ENCODE data around the gene PEAR1. TPM values are rescaled to one million over a fixed set of nuclear protein-coding genes. Genes with fewer than 3 reads are reported as not detected.

Gene PEAR1
- total RNA-seq, 1 donor from 2014 or later = 0.29 TPM

DNA sequence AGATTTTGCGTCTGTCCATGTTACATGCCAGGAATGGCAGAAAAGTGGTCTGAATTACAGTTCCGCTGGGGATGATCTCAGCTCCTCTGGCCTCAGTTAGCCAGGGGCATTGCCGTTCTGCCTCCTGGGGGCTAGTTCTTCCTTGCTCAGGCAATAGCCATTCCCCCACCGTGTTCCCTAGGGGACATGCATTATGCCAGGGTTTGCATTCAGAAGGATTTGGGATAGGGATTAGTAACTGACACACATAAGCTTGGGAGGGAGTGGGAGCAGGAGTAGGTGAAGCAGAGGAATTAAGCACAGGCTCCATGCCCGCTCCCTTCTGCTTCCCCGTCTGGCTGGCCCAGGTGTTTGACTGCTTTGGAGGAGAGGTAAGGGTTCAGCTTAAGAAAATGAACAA, 39.6 kb downstream of the PEAR1 start:
- intact Hi-C loops (cut with micrococcal nuclease) = no loop called here

DNA sequence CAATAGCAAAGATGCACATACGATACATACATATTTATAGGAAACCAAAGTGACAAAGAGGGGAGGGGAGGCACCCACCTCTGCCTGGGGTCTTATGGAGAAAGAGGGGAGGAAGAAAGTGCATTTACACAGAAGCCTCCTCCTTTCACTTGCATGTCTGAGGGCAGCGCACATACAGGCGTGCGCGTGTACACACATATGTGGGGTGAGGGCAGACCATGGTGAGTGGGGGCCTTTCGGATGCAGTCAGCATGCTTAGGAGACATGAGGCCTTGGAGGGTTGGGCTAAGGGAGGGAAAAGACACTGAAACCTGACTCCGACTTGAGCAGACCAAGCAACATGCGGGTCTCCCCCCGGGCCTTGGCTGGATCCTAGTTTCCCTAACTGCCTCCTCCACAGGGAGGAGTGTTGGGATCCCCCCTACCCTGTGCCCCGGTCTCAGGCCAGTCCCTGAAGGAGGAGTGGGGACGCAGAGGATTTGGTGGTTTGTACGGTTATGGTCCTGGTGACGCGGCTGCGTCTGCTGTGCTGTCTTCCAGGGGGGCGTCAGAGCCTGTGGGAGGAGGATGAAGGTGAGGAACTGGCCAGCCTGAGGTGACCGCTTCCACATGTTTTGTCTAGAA, 42.1 kb downstream of the PEAR1 start:
- intact Hi-C loops (cut with micrococcal nuclease) = no loop called here

DNA sequence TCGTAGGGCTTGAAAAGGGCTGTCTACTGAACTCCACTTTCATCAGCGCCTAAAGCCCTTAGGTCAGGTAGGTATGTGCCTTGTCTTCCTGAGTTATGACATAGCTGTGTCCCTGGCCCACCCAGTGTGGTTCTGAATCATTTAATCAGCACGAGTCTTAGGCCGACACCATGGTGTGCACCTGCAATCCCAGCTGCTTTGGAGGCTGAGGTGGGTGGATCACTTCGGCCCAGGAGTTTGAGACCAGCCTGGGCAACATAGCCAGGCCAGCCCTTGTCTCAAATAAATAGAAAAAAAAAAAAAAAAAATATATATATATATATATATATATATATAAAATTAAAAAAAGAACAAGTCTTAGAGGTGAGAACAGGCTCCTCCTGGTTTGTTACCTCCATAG, 42.7 kb downstream of the PEAR1 start:
- intact Hi-C loops (cut with micrococcal nuclease) = no loop called here

DNA sequence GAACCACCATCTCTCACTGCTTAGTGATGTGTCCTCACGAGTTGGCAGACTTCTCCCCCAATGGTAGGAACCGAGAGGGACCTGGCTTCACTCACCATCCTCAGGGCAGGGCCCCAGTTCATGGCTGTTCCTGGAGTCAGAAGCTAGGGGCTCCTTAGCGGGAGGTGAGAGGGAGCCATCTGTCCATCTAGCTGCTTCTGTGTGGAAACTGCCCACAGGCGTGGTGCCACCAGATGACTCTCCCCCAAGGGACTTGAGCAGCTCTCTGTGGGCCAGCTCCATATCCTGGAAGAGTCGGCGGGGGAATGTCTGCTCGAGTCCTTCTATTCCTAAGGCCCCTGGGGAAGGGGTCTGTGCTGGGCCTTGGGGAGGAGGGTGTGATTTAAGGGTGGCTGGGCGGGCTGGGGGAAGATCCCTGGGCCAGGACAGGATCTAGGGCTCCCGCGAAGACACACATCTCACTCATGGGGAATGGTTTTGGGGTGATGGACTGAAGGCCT, 43.3 kb downstream of the PEAR1 start:
- intact Hi-C loops (cut with micrococcal nuclease) = no loop called here

DNA sequence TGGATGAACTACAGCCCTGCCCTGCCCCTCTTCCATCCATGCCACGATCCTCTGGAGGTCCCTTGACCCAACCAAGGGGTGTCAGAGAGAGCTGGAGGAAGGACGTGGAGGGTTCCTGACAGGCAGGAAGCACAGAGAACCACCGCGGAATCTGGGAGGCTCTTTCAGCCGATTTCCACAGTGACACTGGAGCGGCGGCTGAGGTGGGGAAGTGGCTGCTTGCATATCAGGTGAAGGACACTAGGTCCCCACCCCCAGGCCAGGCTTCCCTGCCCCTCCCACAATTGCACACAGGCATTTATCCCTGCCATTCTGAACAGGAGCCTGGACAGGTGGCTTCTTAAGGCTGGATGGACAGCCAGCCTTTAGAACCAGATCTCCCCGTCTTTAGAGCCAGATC, 44.4 kb downstream of the PEAR1 start:
- intact Hi-C loops (cut with micrococcal nuclease) = no loop called here

DNA sequence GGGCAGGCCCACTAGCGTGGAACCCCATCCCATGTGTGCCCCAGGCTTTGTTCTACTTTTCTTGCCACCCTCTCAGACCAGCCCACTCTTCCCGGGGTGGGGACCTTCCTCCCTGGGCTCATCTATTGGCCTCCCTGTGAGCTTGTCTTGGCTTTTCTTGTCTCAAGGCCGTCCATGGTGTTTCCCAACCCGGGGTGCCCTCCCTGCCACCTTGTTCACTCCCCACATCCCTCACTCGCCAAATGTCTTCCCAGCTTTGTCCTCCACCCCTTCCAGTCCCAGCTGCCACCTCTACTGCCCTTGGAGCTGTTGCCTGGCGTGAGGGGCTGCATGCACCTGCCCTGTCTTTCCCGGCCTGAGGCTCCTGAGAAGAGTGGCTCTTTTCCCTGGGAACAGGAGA, 45.3 kb downstream of the PEAR1 start:
- intact Hi-C loops (cut with micrococcal nuclease) = no loop called here

DNA sequence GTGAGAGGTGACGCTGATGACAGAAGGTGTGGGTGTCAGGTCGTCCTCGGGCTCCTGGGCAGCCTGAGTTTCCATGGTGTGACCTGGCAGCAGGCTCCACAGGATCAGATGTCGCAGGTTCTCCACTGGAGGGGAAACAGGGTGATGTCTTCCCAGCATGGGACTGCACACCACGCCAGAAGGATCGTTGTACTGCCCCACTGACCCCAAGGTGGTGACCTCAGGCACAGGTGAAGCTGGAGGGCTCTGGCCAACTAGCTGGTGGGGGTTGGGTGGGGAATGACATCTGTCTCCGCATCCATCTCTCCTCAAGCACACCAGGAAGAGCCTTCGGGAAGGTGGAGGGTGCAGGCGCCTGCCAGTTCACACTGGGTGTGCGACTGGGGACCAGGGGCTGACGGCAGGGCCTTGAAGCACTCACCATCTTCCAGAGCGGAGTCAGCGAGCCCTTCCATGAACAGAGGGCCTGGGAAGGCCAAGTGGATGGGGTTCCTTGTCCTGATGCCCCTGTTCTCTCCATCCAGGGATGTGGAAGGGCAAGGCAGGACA, 46.3 kb downstream of the PEAR1 start:
- intact Hi-C loops (cut with micrococcal nuclease) = no loop called here

DNA sequence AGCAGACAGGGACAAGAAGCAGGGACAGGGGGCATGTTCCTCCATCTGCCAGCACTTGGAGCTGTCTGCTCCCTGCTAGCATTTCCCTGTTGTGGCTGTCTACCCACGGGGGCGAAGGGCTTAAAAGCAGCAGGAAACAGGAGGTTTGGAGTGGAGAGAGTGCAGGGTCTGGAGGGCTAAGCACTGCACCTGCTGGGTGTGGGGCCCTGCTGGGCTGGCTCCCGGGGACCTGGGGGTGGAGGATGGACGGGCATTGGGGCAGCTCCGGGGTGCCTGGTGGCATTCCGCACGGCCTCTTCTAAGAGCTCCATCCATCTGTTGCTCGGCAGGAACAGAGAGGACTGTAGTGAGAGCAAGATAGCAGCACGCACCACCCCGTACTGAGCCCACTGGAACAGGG, 48.2 kb downstream of the PEAR1 start:
- intact Hi-C loops (cut with micrococcal nuclease) = no loop called here

DNA sequence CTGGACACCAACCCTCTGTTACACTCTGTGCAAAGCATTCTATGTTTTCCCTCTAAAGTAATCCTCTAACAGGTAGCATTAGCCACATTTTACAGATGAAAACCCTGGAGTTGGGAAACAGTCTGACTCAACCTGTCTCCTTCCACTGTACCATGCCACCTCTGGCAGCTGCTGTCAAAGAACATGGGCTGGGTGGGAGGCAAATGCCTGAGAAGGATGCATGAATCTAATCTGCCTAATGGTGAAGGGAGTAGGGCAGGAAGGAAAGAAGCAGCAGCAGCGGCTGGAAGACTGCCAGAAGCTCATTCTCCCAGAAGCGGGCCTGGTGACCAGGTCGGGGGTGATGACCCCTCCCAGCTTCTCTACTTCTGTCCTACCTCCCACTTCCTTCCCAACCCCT, 48.7 kb downstream of the PEAR1 start:
- intact Hi-C loops (cut with micrococcal nuclease) = no loop called here

DNA sequence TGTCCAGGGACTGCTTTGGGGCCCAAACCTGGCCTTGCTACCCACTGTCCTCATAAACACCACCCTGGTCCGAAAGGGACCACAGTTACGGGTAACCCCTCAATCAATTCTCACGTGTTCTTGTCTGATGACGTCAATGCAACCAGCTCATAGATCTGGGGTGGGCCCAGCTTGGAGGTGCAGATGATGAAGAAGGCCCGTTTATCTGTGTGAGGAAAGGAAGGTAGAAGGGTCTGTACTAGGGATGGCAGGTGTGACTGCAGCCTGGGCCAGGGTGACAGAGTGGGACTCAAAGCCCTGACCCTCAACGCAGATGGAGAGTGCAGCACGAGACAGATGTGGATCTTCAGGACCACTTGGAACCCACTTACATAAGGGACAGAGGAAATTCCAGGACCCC, 49.1 kb downstream of the PEAR1 start:
- intact Hi-C loops (cut with micrococcal nuclease) = no loop called here

DNA sequence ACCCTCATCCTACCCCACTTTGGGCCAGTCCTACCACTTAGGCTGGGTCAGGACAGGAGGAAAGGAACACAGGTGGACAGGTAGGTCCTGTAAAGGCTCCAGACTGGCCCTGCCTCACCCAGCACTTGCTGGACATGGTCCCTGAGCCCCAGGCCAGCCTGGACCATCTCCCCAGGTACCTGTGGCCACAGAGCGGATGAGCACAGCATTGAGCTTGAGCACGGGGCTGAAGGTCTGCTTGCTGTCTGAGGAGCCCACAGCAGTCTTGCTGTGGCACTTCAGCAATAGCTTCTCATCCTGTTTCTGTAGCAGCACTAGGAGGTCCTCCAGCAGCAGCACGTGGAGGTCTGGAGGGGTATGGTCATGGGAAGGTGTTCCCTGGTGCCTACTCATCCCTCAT, 50.2 kb downstream of the PEAR1 start:
- intact Hi-C loops (cut with micrococcal nuclease) = no loop called here

DNA sequence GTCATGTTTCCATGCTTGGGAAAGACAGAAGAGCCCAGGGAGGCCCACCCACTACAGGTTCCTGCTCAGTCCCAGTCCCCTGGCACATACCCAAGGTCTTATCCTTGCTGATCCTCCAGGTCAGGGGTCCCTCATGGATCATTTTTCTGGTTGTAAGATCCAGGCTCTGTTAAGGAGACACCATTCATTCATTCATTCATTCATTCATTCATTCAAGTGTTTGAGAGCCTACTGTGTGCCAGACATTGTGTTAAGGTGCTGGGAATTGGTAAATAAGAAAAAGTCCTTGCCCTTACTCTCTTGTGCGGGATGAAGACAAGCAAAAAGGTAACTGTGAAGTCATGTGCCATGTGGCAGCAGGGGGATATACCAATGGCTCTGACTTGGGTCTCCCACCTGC, 50.8 kb downstream of the PEAR1 start:
- intact Hi-C loops (cut with micrococcal nuclease) = no loop called here

DNA sequence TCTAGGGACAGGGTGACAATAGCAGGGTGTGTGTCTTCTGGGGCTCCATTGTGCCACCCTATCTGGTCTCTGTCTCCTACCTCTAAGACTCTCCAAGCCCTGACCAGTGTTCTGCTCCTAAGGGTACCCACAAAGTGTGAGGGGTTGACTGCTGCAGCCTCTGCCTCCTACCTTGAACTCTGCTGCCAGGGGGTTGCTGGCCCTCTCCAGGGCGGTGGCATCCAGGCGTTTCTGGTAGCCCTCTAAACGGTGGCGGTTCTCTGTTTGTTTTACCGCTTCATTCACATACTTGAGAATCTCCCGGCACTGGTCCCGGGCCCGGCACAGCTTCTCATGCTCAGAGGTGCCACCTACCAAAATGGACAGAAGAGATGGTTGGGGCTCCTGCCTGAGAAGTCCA, 51.3 kb downstream of the PEAR1 start:
- intact Hi-C loops (cut with micrococcal nuclease) = no loop called here

DNA sequence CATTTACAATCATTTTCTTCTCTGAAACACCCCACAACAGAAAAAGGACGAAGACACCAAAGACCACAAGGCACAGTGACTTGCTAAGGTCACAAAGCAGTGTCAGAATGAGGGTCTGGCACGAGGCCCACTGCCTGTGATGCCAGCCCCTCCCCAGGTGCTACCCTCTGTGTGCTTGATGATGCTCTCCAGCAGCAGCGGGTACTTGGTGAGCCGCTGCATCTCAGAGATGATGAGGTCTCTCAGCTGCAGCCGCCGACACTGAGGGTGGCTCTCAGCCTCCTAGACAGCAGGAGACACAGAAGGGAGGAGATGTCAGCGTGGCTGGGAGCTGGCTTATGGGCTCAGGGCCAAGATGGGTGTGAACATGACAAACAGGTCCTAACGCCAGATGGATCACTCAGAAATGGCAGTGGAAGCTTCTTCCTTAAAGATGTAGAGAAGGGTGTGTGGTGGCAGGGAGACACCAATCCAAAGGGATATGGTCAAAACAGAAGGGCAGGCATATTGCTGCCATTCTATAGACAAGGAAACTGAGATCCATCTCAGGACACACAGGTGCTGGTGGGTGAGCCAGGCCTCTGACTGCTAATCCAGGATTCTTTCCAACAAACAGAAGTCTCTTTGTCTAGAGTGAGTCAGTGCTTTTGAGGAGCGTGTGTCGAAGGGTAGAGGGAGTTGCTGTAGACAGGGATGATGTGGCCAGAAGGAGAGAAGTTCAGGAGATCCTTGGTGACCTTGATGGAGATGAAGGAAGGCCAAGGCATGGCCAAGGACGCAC, 52.6 kb downstream of the PEAR1 start:
- intact Hi-C loops (cut with micrococcal nuclease) = no loop called here

DNA sequence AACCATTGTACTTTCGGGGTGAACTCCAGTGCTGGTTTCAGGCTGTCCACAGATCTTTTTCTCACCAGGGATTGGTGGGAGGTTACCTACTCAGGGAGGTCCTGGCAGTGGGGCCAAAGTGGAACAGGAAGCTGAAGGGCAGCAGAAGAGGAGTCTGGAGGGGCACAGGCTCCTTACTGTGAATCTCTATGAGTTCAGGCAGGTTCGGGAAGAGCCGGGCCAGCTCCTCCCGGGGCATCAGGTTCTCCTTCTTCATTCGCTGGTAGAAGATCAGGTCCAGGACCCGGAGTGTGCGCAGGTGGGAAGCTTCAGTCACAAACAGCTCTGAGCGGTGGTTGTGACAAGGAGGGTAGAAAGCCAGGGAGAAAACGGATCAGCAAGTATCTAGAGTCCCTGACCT, 53.6 kb downstream of the PEAR1 start:
- intact Hi-C loops (cut with micrococcal nuclease) = no loop called here

DNA sequence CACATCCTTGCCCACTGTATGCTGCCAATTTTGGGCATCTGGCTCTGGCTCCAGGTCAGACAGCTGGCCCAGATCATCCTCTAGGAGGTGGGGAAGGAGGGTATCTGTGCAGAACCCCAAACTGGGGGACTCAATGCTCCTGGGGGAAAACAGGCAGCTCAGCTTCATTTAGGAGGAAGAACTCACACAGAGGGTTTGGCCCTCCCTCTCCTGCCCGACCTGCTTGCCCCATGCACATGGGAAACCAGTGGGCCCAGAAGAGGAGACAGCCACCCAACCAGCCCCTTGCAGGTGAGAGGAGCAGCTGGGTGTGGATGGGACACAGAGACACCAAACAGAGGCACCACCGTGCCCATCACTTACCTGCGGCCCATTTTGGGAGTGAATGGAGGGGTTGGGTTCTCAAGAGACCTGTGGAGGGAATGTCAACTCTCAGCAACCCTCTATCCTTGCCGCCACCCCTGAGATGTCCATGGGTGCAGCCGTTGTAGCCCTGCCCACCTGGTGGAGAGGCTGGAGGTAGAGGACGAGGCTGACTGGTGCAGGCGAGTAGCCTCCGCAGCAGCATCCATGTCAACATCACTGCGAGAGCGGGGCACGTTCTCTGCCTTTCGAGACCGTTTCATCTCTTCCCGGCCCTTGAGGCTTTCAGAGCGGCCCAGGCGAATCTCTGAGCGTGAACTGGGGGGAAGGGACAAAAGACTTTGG, 54.5 kb downstream of the PEAR1 start:
- intact Hi-C loops (cut with micrococcal nuclease) = no loop called here

DNA sequence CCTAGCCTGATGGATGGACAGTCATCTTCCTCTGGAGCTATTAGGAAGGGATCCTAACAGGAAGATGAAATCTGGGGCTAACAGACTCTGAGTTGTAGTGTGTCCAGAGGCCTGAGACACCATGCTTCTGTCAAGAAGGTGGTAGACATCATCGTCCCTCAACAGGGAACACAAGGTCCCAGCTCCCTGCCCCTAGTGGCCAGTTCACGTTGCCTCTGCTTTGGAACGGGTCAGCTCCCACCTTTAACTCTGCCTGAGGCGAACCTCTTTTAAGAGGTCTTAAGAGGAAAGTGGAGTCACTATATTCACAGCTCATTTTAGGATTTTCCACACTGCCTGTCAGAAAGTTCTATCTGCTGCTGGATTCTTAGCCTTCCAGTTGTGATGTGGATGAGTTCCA, 55.2 kb downstream of the PEAR1 start:
- intact Hi-C loops (cut with micrococcal nuclease) = no loop called here

DNA sequence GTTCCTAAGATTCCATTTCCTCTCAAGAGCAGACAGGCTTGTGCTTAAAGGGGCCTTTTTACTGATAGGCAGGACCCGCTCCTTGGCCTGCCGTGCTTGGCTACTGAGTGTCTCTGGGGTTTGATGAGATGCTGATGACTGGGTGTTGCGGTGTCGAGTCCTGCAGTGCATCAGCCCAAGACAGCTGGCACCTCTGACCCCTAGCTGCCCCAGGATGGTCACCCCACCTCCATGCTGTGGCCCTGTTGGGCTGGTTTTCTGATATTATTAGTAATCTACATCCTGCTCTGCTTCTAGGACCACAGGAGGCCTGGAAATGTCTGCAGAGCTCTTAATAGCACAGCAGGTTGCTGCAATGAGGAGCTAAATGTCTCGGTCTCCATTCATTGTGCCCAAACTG, 55.6 kb downstream of the PEAR1 start:
- intact Hi-C loops (cut with micrococcal nuclease) = no loop called here

DNA sequence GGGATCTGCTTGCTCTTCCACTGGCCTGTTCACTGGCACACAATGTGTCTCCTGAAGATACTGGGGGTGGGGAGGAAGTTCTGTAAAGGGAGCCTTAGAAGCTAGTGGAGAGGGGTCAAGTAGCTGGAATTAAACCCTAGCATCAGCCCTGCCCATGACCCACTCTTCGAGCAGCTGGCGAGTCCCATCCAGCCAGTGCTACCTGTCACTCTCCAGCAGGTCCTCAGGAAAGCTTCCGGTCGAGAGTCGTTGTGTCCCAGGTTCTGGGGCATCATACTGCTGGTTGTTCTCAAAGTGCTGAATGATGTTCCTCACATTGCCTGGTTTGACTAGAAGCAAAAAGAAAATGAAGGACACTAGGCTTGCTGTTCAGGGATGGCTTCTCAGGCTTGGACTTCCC, 57.9 kb downstream of the PEAR1 start:
- intact Hi-C loops (cut with micrococcal nuclease) = no loop called here

DNA sequence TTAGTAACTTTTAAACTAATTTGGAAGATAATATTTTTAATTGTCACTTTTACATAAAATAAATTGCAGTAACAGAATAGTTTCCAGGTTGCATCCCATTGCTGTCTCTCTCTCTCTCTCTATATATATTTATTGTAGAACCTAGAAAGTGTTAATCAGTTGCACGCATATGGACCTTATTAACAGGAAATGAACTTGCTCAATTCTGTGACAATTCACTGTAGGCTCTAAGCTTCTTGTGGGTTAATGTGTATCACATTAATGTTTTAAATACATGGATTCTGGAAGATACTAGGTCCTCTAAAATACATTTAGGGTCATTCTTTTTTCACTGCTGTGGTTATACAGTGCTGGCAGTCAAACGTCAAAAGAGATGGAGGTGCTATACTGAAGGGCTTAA, 60.1 kb downstream of the PEAR1 start:
- intact Hi-C loops (cut with micrococcal nuclease) = no loop called here

DNA sequence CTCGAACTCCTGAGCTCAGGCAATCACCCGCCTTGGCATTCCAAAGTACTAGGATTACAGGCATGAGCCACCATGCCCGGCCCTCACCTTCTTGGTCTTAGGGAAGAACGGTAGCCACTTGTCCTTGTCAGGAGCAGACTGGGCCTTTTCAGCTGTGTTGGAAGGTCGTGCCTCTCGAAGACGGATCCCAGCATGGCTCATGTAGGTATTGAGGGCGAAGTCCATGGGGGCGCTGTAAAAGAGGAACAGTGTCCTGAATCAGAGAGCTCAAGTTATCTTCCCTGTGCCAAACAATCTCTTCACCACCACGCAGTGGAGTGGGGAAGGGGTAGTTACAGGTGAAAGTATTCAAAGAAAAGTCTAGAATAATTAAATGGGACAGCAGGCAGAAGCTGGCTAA, 62.8 kb downstream of the PEAR1 start:
- intact Hi-C loops (cut with micrococcal nuclease) = no loop called here

DNA sequence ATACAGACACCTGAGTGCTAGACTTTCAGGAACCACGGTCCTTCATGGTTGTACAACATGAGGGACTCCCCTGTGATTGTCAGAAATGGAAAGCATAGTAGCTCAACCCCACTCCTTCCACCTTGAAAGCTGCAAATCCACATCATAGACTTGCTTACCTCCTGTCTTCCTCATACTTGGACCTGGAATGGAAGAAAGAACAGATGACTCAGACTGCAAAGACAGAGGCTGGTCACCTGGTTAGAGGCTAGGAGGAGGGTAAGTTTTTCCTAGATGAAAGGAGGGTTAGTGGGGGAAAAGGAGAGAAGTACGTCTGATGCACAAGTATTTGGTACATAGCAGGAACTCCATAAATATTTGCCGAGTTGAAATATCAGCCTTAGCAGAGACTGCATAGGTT, 64.1 kb downstream of the PEAR1 start:
- intact Hi-C loops (cut with micrococcal nuclease) = no loop called here
